ENCODE results near the gene MTUS2.

The MTUS2 gene

GRCh38 chr13:29499506-29500165 is 679.5 kb downstream of the MTUS2 start:
- Mint-ChIP-seq H3K9me3 (no peaks in the 10 kb centered on the region), H3K36me3 (ENCODE audit: low read depth) (no peaks in the 10 kb centered on the region), H3K4me1 (peaks cover 35% of the 10 kb centered on the region), H3K27ac (no peak overlapping the region), H3K27me3 (ENCODE audit: low read depth, poor library complexity) (peaks cover 8% of the 10 kb centered on the region), H3K4me3 (no peak overlapping the region)
- DNase-seq: no peak
- TF ChIP-seq CTCF (IDR thresholded peaks at IDR 0.05): no peak

GRCh38 chr13:29500386-29500785 is 680.2 kb downstream of the MTUS2 start:
- Mint-ChIP-seq H3K4me1 (peaks cover 35% of the 10 kb centered on the region), H3K9me3 (no peaks in the 10 kb centered on the region), H3K27me3 (ENCODE audit: low read depth, poor library complexity) (peaks cover 8% of the 10 kb centered on the region), H3K36me3 (ENCODE audit: low read depth) (no peaks in the 10 kb centered on the region), H3K27ac (no peak overlapping the region), H3K4me3 (no peak overlapping the region)
- no peak for TF ChIP-seq CTCF (IDR thresholded peaks at IDR 0.05)
- no peak for DNase-seq

- H3K27me3 Mint-ChIP-seq (ENCODE audit: low read depth, poor library complexity): peaks cover 8% of the 10 kb centered on the region
Measured at GRCh38 chr13:29501674-29502073, 681.5 kb downstream of the MTUS2 start.

GRCh38 chr13:29502391-29503008 is 682.4 kb downstream of the MTUS2 start:
- Mint-ChIP-seq H3K27ac (no peak overlapping the region), H3K36me3 (ENCODE audit: low read depth) (no peaks in the 10 kb centered on the region), H3K9me3 (no peaks in the 10 kb centered on the region), H3K27me3 (ENCODE audit: low read depth, poor library complexity) (peaks cover 8% of the 10 kb centered on the region), H3K4me1 (peaks cover 26% of the 10 kb centered on the region), H3K4me3 (peak overlapping the region; percentile 64)
- no peak for TF ChIP-seq CTCF (IDR thresholded peaks at IDR 0.05)
- DNase-seq: no peak

More at GRCh38 chr13:29501674-29502073, 681.5 kb downstream of the MTUS2 start:
- no peaks in the 10 kb centered on the region for H3K9me3 Mint-ChIP-seq
- TF ChIP-seq CTCF (IDR thresholded peaks at IDR 0.05): no peak
- DNase-seq: no peak
- H3K4me3 Mint-ChIP-seq: no peak overlapping the region
- H3K4me1 Mint-ChIP-seq: peaks cover 28% of the 10 kb centered on the region
- H3K36me3 Mint-ChIP-seq (ENCODE audit: low read depth): no peaks in the 10 kb centered on the region
- H3K27ac Mint-ChIP-seq: no peak overlapping the region

- H3K4me1 Mint-ChIP-seq: peaks cover 27% of the 10 kb centered on the region
- peaks cover 8% of the 10 kb centered on the region for H3K27me3 Mint-ChIP-seq (ENCODE audit: low read depth, poor library complexity)
- H3K9me3 Mint-ChIP-seq: no peaks in the 10 kb centered on the region
- no peak overlapping the region for H3K27ac Mint-ChIP-seq
- H3K36me3 Mint-ChIP-seq (ENCODE audit: low read depth): no peaks in the 10 kb centered on the region
- peak; percentile 51 for DNase-seq
- peak overlapping the region; percentile 64 for H3K4me3 Mint-ChIP-seq
- TF ChIP-seq CTCF (IDR thresholded peaks at IDR 0.05): no peak
Measured at GRCh38 chr13:29503041-29503837, 683.1 kb downstream of the MTUS2 start.
